NK-92 treated with Interleukin-12 subunit alpha and Interleukin-12 subunit beta, amount 100 ng/mL, for 24 hours (cell line): ENCODE data around the gene CBX8.
"Not testable (repeated sequence)": the region's sequence is repeated elsewhere in the genome, so short reads cannot be mapped to it uniquely, and the experiment has no call there.

ENCODE experiments used
- DNase-seq: peaks from one replicate; lab custom pipeline; 2025; lab: John Stamatoyannopoulos, UW

Gene CBX8

DNA sequence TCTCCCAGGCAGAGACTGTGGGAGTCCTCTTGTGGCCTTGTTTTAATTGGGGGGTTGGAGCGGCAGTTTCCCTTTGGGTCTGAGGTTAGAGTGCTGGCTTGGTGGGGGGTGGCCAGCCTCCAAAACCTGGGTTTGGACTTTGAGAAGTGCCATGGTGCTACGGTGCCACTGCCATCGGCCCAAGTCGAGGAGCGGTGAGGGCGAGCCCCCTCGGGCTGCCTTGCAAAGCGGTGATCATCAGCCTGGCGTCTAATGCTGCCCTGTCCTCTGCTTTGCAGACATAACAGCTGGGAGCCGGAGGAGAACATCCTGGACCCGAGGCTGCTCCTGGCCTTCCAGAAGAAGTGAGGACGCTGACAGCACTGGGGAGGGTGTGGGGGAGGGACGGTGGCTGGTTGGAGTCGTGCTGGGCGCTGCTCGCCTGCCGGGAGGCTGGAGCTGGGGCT is 17.8 kb downstream of the CBX8 start:
- DNase-seq: no peak

DNA sequence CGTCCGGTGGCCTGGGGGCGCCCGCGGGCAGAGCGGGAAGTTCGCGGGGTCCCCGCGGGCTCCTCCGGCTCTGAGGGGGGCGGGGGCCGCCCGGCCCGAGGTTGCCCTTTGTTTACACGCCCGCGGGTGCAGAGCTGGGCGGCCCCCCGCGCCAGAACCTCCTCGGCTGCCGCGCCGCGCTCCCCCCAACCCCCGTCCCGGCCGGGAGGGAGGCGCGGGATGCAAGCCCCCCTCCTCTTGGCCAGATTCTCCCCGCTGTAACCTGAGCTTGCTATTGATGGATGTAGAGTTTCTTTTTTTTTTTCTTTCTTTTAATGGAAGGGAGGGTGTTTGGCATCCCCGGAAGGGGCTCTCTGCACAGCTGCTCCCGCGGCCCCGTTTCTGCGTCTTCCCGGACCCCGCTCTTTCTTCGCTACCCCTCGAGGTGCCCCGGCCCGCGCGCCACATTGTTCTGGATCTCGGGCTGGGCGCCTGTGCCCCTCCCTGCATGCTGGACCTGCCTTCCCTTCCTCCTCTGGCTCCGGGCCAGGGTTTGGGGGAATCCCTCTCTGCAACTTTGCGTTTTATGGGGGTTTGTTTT is 18.3 kb downstream of the CBX8 start:
- DNase-seq: no peak

DNA sequence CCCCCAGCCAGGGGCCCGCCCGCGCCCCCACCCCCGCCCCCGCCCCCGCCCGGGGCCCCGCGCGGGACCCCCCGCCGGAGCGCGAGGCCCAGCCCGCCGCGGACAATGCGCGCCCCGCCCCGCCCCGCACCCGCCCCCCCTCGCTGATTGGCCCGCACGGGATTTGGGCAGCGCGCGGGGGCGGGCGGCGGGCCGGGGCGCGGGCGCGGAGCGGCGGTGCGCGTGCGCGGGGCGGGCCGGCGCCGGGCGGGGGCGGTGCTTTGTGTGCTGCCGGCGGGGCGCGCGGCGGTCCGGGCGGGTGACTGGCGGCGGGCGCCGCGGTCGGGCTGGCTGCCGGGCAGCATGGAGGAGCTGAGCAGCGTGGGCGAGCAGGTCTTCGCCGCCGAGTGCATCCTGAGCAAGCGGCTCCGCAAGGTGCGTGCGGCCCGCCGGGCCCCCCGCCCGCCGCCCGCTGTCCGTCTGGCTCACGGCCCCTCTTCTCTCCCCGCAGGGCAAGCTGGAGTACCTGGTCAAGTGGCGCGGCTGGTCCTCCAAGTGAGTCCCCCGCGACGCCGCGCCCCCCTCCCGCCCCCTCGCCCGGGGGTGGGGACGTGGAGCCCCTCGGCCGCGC is 18.9 kb downstream of the CBX8 start, which contains the start of gene CBX2:
TSS of gene CBX2 (plus strand) at position 255 of the 610 bp plus-strand sequence. CDS start at position 343, 88 bp downstream.
- peak; percentile 70 for DNase-seq

DNA sequence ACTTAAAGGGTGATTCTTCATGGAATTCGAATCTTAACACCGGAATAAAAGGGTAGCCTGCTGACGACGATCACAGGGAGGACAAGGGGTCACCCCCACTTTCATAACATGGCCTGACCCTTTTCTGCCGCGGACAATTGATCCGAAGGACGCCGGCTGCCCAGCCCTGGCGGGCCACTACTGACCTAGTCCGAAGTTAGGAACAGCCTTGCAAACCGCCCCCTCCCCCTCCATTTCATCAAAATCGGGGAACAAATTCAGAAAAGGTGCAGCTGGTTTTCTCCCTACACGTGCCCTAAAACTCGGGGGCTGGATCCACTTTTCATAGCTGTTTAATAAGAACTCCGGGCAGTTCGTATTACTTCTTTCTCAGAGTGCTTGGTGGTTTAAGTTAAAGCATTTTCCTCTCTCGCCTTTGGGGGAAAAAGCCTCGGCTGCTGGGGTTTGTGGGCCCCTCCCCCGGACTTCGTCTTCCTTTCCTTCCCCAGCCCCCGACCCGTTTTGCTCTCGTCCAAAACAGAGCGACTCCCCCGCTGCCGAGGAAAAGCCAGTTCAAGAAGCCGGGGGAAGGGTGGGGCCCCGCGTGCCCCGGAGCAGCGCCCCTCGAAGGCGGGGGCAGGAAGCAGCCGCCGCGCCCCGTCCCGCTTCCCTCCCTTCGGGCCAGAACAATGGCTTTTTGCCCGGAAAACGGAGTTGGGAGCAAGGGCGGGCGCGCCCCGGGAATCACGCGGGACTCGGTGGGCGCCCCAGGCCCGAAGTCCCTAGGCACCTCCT is 19.6 kb downstream of the CBX8 start:
- DNase-seq: no peak

DNA sequence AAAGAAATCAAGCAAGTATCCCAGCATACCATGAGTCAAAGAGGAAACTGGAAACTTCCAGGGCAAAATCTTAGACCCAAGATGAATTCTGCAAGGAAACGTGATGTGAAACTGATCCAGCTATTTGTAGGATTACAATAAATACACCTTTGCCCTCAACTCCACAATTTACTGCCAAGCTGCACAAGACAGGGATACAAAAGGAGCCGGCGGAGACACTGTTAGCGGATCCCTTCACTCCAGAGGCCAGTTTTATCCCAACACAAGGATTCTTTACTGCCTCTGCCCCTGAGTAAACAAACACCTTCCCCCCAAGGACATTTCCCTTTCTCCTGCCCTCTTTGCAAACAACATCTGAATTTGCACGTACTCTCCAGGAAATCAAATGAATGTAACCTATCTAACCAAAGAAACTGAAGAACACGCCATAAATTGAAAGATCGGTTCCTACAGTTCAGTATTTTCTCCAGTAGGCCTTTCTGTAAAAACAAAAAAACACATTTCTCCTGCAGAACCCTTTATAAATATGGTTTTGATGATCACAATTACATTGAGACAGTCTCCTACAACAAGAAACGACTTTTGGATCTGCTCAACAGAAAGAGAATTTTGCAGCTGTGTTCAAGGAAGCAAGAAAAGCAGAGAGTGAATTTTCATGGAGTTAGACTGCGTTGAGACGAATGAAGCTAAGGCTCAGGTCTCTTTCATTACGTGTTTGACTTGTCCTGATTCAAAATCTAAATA is 20.3 kb downstream of the CBX8 start:
- no peak for DNase-seq

DNA sequence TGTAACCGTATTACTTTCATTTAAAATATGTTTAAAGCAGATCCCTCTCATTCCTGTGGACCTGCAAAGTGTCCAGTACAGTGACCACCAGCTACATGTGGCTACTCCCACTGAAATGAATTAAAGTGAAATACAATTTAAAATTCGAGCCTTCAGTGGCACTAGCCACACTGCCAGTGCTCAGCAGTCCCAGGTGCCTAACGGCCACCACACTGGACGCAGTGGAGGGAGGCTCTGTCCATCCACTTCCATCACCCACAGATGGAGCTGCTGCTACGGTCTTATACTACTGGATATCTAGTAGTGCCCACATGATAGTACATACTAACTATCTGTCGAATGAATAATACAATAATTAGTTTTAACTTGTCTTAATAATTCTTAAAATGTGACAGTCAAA is 21.2 kb downstream of the CBX8 start:
- no peak for DNase-seq

DNA sequence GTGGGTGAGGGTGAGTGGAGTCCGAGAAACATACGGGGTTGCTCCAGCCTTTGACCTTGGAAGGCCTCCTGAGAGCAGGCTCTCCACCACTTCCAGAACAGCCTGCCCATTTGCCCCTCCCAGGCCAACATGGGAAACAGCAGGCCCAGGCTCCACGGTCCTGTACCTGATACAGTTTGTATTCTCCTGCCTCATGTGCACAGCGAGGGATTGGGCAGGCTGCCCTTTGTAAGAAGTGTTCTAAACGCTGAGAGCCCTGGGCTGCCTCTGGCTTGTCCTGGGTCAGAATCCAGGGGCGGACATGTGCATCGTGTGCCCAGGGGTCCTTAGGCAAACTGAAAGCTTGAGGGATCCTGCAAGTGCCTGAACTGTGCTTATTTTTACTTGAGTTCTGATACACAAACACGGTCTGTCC is 22.3 kb downstream of the CBX8 start:
- no peak for DNase-seq

DNA sequence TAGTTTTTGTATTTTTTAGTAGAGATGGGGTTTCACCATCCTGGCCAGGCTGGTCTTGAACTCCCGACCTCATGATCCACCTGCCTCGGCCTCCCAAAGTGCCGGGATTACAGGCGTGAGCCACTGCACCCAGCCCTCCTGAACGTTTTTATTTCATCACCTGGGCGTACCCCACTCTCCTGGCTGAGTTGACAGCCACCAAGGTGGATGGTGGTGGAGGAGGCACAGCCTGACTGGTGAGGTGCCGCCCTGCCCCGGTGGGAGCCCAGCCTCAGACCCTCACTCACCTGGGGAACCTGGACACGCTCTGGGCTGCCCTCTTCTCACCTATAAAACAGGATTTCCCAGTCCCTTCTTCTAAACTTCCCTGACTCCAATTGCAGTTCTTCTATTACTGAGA is 24.2 kb downstream of the CBX8 start:
- not testable (repeated sequence) for DNase-seq

DNA sequence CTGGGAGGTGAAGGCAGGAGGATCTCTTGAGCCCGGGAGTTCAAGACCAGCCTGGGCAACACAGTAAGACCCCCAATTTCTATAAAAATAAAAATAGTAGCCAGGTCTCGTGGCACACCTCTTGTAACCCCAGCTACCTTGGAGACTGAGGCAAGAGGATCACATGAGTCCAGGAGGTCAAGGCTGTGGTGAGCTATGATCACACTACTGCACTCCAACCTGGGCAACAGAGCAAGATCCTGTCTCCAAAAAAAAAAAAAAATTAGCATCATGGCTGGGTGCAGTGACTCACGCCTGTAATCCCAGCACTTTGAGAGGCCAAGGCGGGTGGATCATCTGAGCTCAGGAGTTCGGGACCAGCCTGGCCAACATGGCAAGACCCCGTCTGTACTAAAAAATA is 25.6 kb downstream of the CBX8 start:
- DNase-seq: no peak

DNA sequence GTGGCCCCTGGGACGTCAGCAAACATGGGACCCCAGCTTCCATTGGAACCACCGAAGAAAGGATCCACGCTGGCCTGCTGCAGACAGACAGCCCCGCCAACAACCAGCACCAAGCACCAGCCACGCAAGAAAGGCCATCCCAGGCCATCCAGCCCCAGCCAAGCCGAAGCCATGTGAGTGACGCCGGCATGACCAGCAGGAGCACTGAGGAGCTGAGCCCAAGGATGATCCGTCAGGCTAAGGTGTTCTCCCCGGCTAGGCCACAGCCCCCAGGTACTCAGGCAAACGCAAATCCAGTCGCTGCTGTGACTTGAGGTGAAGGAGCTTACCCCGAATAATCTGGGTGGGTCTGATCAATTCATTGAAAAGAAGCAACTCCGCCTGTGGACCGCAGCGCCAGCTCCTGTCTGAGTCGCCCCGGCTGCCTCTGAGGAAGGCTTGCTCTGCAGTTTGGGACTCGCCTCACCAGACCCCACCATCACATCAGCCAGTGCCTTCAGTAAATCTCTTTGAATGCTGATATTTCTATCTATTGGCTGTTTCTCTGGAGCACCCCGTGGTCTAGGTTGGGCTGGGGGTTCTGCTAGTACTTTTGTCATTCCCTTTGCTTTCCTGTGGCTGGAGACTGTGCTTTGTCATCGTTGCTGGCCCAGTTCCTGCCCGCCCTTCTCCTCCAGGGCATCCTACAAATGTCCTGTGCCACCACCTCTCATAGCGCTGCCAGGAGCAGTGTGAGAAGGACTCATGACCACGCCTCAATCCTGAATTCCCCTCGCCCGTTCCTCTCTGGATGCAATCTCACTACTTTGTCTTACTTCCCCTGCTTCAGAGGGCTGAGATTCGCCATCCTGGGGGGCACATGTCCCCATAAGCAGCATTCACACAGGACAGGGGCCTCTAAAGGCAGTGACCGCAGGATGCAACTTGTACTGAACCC is 27.0 kb downstream of the CBX8 start:
- DNase-seq: no peak

DNA sequence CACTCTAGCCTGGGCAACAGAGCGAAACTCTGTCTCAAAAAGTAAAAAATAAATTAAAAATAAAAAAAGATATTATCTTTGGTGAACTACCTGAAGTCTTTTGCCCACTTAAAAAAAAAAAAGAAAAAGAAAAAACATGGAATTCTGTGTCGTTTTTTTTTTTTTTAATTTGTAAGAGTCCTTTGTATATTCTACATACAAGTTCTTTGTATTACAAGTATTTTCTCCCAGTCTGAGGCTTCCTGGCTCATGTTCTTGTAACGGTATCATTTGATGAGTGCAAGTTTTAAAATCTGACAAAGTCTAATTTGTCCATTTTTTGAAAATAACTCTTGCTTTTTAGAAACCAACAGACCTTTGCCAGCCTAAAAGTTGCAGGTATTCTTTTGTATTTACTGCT is 31.2 kb downstream of the CBX8 start:
- DNase-seq: no peak

DNA sequence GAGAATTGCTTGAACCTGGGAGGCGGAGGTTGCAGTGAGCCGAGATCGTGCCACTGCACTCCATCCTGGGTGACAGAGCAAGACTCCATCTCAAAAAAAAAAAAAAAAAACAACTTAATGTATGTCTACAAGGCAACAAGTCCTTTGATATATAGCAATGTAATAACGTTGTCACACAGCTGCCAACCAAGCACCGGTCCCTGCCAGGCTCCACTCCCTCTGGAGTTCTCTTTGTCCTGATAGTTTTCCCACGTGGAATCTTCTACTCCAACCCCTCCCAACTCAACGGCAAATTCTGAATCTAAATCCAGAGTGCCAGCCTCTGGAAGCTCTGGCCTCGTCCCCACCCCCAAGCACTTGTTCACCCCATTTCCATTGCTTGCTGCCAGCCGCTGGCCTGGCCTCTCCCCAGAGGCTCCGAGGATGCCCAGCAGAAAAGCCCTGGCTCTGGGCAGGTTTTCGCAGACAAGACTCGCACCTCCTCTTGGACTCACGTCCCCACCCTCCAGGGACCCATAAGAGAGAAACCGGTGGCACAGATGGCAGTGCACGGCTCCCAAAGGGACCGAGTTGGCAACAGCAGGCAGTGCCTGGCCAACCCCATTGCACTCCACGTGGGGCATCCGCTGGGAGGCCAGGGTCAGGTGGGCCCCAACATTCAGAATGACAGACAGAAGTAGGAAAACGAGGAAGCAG is 34.8 kb downstream of the CBX8 start:
- DNase-seq: no peak

DNA sequence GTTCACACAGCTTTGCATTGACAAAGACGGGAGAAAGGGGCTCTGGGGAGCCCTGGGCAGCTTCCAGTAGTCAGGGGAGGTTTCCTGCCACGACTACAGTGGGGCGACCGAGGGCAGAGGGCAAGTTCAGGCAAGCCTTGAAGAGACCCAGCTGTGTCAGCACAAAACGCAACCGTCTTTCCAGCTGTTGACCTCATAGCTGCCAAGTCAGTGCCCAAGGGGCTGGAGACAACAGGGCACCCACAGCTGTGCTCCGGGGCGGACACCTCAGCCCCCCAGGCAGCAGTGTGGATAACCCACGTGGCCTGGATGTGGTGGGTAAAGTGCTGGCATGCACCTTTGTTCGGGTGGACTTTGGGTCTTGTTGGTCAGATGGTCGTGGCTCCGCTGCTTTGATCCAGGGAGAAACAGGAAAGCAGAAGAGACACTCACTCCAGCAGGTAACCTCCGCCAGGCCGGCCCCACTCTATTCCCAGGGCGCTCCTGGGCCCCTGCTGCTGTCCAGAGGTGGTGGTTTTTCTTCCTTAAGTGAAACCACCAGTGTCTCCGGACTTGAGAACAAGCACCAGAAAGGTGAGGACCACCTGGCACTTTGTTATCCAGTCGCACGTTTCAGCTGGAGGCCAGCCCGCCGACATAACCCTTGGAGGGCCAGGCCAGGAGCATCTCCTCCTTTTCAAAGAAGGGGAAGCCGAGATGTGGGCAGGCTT is 36.5 kb downstream of the CBX8 start:
- DNase-seq: no peak

DNA sequence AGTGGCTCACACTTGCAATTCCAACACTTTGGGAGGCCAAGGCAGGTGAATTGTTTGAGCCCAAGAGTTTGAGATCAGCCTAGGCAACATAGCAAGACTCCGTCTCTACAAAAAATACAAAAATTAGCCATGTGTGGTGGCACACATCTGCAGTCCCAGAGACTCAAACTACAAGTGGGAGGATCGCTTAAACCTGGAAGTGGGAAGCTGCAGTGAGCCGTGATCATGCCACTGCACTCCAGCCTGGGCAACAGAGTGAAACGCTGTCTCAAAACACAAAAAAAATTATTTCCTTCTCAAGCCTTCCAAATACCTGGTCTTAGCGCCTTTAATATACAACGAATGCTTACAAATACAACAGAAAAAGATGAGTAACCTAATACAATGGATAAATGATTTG is 38.6 kb downstream of the CBX8 start:
- DNase-seq: no peak

DNA sequence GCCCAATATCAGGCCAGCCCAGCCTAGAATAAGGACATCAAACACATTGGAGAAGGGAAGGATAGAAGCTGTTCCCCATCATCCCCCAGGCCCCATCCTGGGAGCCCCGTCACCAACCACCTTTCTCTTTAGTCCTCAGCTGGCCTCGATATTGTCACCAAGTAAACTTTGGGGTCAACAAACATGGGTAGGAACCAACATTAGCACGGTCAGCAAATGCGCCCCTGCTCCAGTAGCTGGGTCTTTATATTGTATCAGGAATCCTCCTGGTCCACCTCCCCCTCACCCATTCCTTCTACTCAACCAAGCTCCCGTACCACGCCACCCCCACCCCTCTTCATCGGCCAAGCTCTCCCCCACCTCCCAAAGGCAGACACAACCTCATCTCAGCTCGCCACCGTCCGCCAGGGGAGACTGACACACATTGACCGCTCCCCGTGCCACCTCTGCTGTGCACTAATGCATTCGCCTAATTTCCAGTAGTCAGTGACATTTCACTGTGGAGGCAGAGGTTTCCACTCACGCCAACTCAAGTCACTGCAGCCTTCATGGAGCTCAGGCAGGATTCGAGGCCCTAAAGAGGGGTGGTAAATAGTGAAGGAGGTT is 39.6 kb downstream of the CBX8 start:
- DNase-seq: no peak

DNA sequence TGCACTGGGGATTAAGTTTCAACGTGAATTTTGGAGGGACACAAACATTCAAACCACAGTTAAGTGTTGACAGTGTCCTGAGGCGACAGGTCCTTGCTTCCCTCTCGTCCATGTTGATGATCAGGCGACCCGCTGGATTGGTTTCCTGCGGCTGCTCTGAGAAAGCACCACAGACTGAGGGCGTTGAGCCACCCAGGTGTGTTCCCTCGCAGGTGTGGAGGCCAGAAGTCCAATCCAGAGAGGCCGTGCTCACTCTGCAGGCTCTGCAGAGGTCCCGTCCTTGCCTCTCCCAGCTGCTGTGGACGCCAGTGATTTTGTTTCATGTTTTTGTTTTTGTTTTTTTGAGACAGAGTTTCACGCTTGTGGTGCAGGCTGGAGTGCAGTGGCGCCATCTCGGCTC is 41.3 kb downstream of the CBX8 start:
- DNase-seq: no peak

DNA sequence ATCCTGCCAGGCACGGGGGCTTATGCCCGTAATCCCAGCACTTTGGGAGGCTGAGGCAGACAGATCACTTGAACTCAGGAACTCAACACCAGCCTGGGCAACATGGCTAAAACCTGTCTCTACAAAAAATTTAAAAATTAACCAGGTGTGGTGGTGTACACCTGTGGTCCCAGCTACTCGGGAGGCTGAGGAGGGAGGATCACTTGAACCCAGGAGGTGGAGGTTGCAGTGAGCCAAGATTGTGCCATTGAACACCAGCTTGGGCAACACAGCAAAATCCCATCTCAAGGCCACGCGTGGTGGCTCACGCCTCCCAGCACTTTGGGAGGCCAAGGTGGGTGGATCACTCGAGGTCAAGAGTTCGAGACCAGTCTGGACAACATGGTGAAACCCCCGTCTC is 42.0 kb downstream of the CBX8 start:
- DNase-seq: not testable (repeated sequence)

DNA sequence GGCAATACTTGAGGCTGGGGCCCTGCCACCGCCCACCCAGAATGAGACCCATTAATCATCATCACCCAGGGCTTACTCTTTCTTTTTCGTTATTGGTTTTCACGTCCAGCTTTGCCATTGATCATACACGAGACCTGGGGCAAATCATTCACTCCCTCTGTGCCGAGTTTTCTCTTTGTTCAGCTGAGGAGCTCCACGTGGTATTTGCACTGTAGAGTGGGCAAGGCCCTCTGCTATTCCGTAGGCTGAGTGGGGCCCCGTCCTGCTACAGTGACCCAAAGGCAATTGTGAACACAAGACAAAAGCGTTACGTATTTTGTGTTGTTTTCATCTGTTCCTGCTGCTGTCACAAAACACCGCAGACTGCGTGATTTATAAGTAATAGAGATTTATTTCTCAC is 42.5 kb downstream of the CBX8 start:
- DNase-seq: no peak

DNA sequence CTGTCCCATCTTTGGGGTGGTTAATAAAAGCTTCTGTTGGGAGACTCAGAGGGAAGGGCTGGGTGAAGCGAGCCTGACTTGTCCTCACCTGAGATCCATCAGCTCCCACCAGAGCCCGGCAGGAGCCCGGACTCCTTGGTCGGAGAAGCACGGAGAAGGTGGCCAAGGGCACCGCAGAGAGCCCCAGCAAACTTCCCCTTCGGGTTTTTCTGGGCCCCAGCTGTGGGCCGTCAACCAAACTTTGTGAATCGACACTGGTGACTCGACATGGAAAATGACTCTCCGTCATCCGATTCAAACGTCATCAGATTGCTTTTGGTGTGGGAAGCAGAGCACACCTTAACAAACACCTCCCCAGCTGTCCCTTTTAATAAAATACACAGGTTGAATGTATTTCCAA is 44.7 kb downstream of the CBX8 start:
- DNase-seq: no peak
